HEK293 (cell line): Measurements from ENCODE around the gene ELL2.

Experiments used
- BCL11A ChIP-seq: fragments of 450-650 bp; formaldehyde crosslinking; IDR thresholded peaks from 2 replicates; pipeline ENCODE4 v1.5.1; 2016; ENCODE audit warnings: low read depth, missing biosample characterization, missing genetic modification characterization
- BCL6B ChIP-seq: fragments of 450-650 bp; formaldehyde crosslinking; IDR thresholded peaks from 2 replicates; pipeline ENCODE4 v1.5.1; 2017; ENCODE audit warnings: missing biosample characterization, missing genetic modification characterization
- CTCF ChIP-seq: fragments of 450-650 bp; formaldehyde crosslinking; IDR thresholded peaks from 2 replicates; pipeline ENCODE4 v1.5.1; 2016; ENCODE audit warnings: missing biosample characterization, missing genetic modification characterization
- GLIS1 ChIP-seq: fragments of 450-650 bp; formaldehyde crosslinking; IDR thresholded peaks from 2 replicates; pipeline ENCODE4 v1.5.1; 2016; ENCODE audit warnings: missing biosample characterization, missing genetic modification characterization
- HOXC10 ChIP-seq: sonication (generic); formaldehyde crosslinking; IDR thresholded peaks from 2 replicates; pipeline ENCODE4 v1.8.1; 2023; ENCODE audit warnings: mild to moderate bottlenecking, missing genetic modification reagents
- KLF16 ChIP-seq: fragments of 450-650 bp; formaldehyde crosslinking; IDR thresholded peaks from 2 replicates; pipeline ENCODE4 v1.5.1; 2017; ENCODE audit warnings: missing biosample characterization, missing genetic modification characterization
- PRDM6 ChIP-seq: fragments of 450-650 bp; formaldehyde crosslinking; IDR thresholded peaks from 2 replicates; pipeline ENCODE4 v1.5.1; 2017; ENCODE audit warnings: missing biosample characterization, missing genetic modification characterization
- ZBTB17 ChIP-seq: fragments of 450-650 bp; formaldehyde crosslinking; IDR thresholded peaks from 2 replicates; pipeline ENCODE4 v1.5.1; 2016; ENCODE audit warnings: missing biosample characterization, missing genetic modification characterization
- ZBTB20 ChIP-seq: fragments of 450-650 bp; formaldehyde crosslinking; IDR thresholded peaks from 2 replicates; pipeline ENCODE4 v1.5.1; 2016; ENCODE audit warnings: missing biosample characterization, missing genetic modification characterization
- ZBTB49 ChIP-seq: fragments of 450-650 bp; formaldehyde crosslinking; IDR thresholded peaks from 2 replicates; pipeline ENCODE4 v1.5.1; 2016; ENCODE audit warnings: missing biosample characterization, missing genetic modification characterization, low read depth
- ZFP69B ChIP-seq: fragments of 450-650 bp; formaldehyde crosslinking; IDR thresholded peaks from 2 replicates; pipeline ENCODE4 v1.5.1; 2016; ENCODE audit warnings: missing biosample characterization, missing genetic modification characterization
- ZIC2 ChIP-seq: fragments of 450-650 bp; formaldehyde crosslinking; IDR thresholded peaks from 2 replicates; pipeline ENCODE4 v1.5.1; 2016; ENCODE audit warnings: missing biosample characterization, missing genetic modification characterization
- ZNF157 ChIP-seq: fragments of 450-650 bp; formaldehyde crosslinking; IDR thresholded peaks from 2 replicates; pipeline ENCODE4 v1.5.1; 2016; ENCODE audit warnings: missing biosample characterization, missing genetic modification characterization
- ZNF2 ChIP-seq: fragments of 450-650 bp; formaldehyde crosslinking; IDR thresholded peaks from 2 replicates; pipeline ENCODE4 v1.5.1; 2016; ENCODE audit warnings: missing biosample characterization, missing genetic modification characterization
- ZNF223 ChIP-seq: fragments of 450-650 bp; formaldehyde crosslinking; IDR thresholded peaks from 2 replicates; pipeline ENCODE4 v1.5.1; 2016; ENCODE audit warnings: missing biosample characterization, missing genetic modification characterization
- ZNF23 ChIP-seq: fragments of 450-650 bp; formaldehyde crosslinking; IDR thresholded peaks from 2 replicates; pipeline ENCODE4 v1.5.1; 2016; ENCODE audit warnings: missing biosample characterization, missing genetic modification characterization, borderline replicate concordance
- ZNF324 ChIP-seq: fragments of 450-650 bp; formaldehyde crosslinking; IDR thresholded peaks from 2 replicates; pipeline ENCODE4 v1.5.1; 2016; ENCODE audit warnings: missing biosample characterization, missing genetic modification characterization
- ZNF335 ChIP-seq: fragments of 450-650 bp; formaldehyde crosslinking; conservative IDR thresholded peaks from 2 replicates; pipeline ENCODE4 v1.5.1; 2016; ENCODE audit warnings: missing biosample characterization, missing genetic modification characterization
- ZNF366 ChIP-seq: fragments of 450-650 bp; formaldehyde crosslinking; conservative IDR thresholded peaks from 2 replicates; pipeline ENCODE4 v1.5.1; 2016; ENCODE audit warnings: missing biosample characterization, missing genetic modification characterization
- ZNF473 ChIP-seq: fragments of 450-650 bp; formaldehyde crosslinking; IDR thresholded peaks from 2 replicates; pipeline ENCODE4 v1.5.1; 2017; ENCODE audit warnings: missing biosample characterization, missing genetic modification characterization
- ZNF513 ChIP-seq: fragments of 450-650 bp; IDR thresholded peaks from 2 replicates; pipeline ENCODE4 v1.5.1; 2018; ENCODE audit warnings: missing biosample characterization, missing genetic modification characterization
- ZNF521 ChIP-seq: fragments of 450-650 bp; formaldehyde crosslinking; IDR thresholded peaks from 2 replicates; pipeline ENCODE4 v1.5.1; 2017; ENCODE audit warnings: missing biosample characterization, mild to moderate bottlenecking, missing genetic modification characterization
- ZNF549 ChIP-seq: fragments of 450-650 bp; IDR thresholded peaks from 2 replicates; pipeline ENCODE4 v1.5.1; 2018; ENCODE audit warnings: missing biosample characterization, missing genetic modification characterization, mild to moderate bottlenecking, inconsistent platforms, moderate library complexity
- ZNF580 ChIP-seq: fragments of 450-650 bp; formaldehyde crosslinking; IDR thresholded peaks from 2 replicates; pipeline ENCODE4 v1.5.1; 2016; ENCODE audit warnings: missing biosample characterization, missing genetic modification characterization
- ZNF654 ChIP-seq: fragments of 450-650 bp; formaldehyde crosslinking; IDR thresholded peaks from 2 replicates; pipeline ENCODE4 v1.5.1; 2016; ENCODE audit warnings: low read depth, missing biosample characterization, missing genetic modification characterization
- ZNF660 ChIP-seq: fragments of 450-650 bp; IDR thresholded peaks from 2 replicates; pipeline ENCODE4 v1.5.1; 2018; ENCODE audit warnings: missing biosample characterization, mild to moderate bottlenecking, missing genetic modification characterization
- ZNF692 ChIP-seq: fragments of 450-650 bp; formaldehyde crosslinking; IDR thresholded peaks from 2 replicates; pipeline ENCODE4 v1.5.1; 2016; ENCODE audit warnings: missing biosample characterization, missing genetic modification characterization
- ZNF76 ChIP-seq: fragments of 450-650 bp; formaldehyde crosslinking; IDR thresholded peaks from 2 replicates; pipeline ENCODE4; 2016; ENCODE audit warnings: low read depth, missing biosample characterization, missing genetic modification characterization, borderline replicate concordance
- ZNF830 ChIP-seq: fragments of 450-650 bp; IDR thresholded peaks from 2 replicates; pipeline ENCODE4 v1.5.0; 2018; ENCODE audit warnings: missing biosample characterization, missing genetic modification characterization, low read depth, mild to moderate bottlenecking, moderate library complexity

ELL2 gene

GRCh38 chr5:95846554-95847260, 114.9 kb downstream of the ELL2 start (continued):
- no peak for TF ChIP-seq ZNF521 (tag by site-specific recombination)
- TF ChIP-seq ZNF324: no peak
- TF ChIP-seq ZNF2: 0 out of 2 replicates have a peak, but pooled peaks have one; percentile 37
- TF ChIP-seq ZIC2 (tag by site-specific recombination): no peak
- TF ChIP-seq HOXC10: no peak
- no peak; the same call in 1 of the 2 replicates for TF ChIP-seq ZNF335 (tag by site-specific recombination)
- TF ChIP-seq ZNF830 (tag by site-specific recombination): no peak
- TF ChIP-seq ZBTB49 (tag by site-specific recombination): no peak
- no peak for TF ChIP-seq KLF16
- TF ChIP-seq ZNF76 (tag by site-specific recombination): no peak
- no peak for TF ChIP-seq PRDM6 (tag by site-specific recombination)
- TF ChIP-seq ZBTB20: no peak
- TF ChIP-seq ZNF692 (tag by site-specific recombination): peak; percentile 85
- no peak for TF ChIP-seq ZNF513
- peak; percentile 73 for TF ChIP-seq CTCF (tag by site-specific recombination)
- TF ChIP-seq ZNF223 (tag by site-specific recombination): no peak
- no peak for TF ChIP-seq BCL6B (tag by site-specific recombination)
- peak; percentile 33; the same call in 1 of the 2 replicates for TF ChIP-seq ZNF660 (tag by site-specific recombination)
- TF ChIP-seq ZNF580 (tag by site-specific recombination): no peak
- TF ChIP-seq BCL11A (tag by site-specific recombination): no peak
- peak; percentile 87 for TF ChIP-seq ZNF654
- no peak for TF ChIP-seq ZNF366 (tag by site-specific recombination)
- peak; percentile 81 for TF ChIP-seq ZFP69B (tag by site-specific recombination)
- no peak for TF ChIP-seq ZNF549 (tag by site-specific recombination)
- TF ChIP-seq ZBTB17 (tag by site-specific recombination): peak; percentile 44; the same call in 1 of the 2 replicates
- TF ChIP-seq ZNF473 (tag by site-specific recombination): no peak
- TF ChIP-seq ZNF157 (tag by site-specific recombination): no peak
- TF ChIP-seq GLIS1 (tag by site-specific recombination): no peak
- no peak for TF ChIP-seq ZNF23
